Forelimb muscle (tissue), 1 donor: ENCODE measurements around the gene NRBF2. TPM values are rescaled to one million over a fixed set of nuclear protein-coding genes. Genes with fewer than 3 reads are reported as not detected.

Experiments
- DNase-seq: peaks from one replicate; pipeline ENCODE4 v3.0.0-alpha.2; 2013; ENCODE audit warnings: low read depth
- polyA plus RNA-seq: library from polyadenylated mRNA; unstranded; fragments of 120-200 nt; gene quantifications from one replicate; pipeline ENCODE4 v1.2.1, GENCODE V29; 2013; ENCODE audit not compliant: insufficient read length

NRBF2 gene
- polyA plus RNA-seq, 1 donor, result 14.5 TPM

DNA sequence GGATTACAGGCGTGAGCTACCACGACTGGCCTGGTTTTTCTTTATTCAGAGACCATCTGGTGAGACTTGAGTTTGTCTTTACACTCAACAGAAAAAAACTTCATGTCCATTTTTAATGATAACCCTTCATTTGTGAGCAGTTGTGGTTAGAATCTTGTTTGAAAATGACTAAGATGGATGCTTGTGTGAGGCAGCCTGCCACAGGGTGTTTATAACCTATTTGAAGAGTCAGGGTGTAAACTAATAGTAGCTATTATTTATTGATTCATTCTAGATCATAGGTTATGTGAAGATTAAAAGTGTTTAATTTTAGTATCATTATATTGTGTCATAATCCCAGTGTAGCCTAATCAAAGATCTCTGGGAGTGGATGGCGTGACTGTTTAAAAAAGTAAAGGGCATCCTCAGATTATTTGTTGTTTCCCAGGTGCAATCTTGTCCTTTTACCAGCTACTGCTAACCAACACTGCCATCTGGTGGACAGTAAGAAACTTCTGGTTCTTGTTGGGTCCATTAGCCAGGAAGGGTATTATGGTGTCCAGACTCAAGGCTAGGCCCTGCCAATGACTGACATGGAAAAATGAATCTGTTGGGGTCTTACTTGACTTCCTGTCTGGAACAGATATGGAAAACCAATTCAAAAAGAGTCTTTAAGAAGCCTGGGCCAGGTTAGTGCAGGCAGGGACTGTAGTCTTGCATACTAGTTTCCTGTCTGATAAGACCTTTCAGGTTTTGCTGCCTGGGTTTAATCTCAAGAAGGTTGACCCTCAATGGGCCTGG lies 24.9 kb downstream of the NRBF2 start:
- peak; percentile 78 for DNase-seq

GRCh38 chr10:63161592-63161991 lies 28.5 kb downstream of the NRBF2 start:
- DNase-seq, result no peak

DNA sequence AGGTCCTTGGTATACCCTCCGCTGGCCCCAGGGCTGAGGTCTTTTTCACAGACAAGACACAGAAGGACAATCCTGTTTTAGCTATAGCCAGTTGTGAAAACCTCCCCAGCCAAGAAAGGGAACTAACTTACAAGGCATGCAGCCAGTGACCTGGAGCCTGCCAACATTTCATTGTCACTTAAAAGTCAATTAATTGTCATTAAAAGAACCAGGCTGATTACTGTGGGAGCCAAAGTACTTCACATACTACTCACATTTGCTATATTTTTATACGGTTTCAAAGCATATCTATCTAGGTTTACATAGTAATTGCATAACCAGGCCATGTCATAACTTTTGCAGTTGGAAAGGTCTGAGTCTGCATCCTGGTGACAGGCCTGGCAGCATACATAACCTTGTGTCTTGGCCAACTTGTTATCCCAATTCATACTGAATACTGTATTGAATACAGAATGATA lies 31.1 kb downstream of the NRBF2 start:
- DNase-seq, result no peak

- no peak for DNase-seq
These were observed 32.1 kb downstream of the NRBF2 start for GRCh38 chr10:63165249-63165648.

GRCh38 chr10:63166742-63167258 lies 33.7 kb downstream of the NRBF2 start:
- peak; percentile 60 for DNase-seq

- DNase-seq, result no peak
These were observed 35.8 kb downstream of the NRBF2 start for GRCh38 chr10:63168821-63169462.

DNA sequence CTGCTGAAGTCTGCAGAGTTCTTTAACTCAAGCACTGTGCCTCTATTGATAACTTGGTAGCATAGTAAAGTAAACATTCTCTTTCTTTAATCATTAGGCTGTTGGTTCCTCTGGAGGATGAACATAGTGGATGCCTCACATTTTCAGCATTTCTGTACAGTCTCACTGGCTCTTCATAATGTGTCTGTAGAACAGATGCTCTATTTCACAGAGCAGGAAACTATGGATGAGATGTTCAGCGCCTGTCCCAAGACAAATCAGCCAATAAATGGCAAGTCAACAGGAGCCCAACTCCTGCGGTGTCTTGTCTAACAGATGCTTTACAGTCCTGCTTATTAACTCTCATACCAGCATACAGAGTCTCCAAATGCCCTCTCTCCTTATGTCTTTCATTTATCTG lies 36.5 kb downstream of the NRBF2 start:
- no peak for DNase-seq

DNA sequence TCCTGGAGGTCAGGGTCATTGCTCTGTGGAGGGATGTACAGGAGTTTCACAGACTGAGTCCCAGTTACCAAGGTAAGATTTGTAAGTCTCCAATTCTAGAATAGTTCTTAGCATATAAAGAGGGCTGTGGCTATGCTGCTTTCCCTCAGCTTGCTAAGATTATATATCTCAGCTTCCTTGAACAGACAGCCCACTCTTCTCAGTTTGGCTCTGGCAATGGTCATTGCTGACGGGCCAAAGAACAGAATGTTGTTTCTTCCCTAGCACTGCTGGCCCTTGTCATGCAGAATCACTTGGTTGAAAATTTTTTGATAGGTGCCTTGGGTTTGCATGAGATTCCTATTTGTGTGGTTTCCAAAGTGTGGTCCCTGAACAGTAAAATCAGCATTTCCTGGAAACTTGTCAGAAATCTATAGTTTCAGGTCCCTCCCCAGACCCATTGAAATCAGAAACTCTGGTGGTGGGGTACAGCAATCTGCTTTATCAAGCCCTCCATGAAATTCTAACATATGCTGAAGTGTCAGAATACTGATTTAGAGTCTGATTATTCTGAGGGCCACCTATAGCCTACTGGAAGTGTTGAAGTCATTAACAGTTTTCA lies 38.2 kb downstream of the NRBF2 start:
- no peak for DNase-seq

GRCh38 chr10:63171926-63172325 lies 38.8 kb downstream of the NRBF2 start:
- no peak for DNase-seq

- DNase-seq, result no peak
These were observed 40.5 kb downstream of the NRBF2 start for GRCh38 chr10:63173468-63174232.

DNA sequence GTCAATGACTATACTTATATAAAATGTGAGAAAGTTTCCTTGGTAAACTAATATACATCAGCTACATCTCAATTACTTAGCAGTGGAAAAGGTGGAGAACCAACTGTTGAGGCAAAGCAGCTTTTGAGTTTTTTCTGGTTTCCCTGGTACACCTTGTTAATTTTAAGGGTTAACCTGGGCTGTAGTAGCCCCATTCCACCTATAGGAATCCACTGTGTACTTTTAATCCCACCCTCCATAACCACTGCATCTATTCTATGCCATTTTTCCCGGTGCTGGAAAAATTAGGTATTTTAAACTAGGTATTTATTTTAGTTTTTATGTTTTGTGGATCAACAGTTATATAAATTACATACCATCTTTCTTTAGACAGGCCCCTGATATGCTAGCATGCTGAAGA lies 42.4 kb downstream of the NRBF2 start:
- DNase-seq, result no peak

DNA sequence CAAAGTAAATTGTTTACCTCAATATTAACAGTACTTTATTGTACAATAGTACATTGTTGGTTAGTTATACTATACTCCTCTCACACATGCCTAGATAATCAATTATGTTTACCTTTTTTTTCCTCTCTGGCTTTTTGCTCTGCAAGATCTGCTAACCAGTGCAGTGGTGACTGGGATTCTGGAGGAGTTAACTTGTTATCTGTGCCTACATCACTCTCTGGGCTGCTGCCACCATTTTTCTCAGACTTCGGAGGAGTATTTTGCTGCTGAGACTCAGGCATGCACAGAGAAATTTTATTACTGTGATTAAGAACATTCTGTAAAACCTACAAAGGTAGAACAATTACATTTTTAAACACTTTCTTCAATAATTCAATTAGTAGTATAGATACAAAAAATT lies 59.7 kb downstream of the NRBF2 start:
- DNase-seq, result no peak

DNA sequence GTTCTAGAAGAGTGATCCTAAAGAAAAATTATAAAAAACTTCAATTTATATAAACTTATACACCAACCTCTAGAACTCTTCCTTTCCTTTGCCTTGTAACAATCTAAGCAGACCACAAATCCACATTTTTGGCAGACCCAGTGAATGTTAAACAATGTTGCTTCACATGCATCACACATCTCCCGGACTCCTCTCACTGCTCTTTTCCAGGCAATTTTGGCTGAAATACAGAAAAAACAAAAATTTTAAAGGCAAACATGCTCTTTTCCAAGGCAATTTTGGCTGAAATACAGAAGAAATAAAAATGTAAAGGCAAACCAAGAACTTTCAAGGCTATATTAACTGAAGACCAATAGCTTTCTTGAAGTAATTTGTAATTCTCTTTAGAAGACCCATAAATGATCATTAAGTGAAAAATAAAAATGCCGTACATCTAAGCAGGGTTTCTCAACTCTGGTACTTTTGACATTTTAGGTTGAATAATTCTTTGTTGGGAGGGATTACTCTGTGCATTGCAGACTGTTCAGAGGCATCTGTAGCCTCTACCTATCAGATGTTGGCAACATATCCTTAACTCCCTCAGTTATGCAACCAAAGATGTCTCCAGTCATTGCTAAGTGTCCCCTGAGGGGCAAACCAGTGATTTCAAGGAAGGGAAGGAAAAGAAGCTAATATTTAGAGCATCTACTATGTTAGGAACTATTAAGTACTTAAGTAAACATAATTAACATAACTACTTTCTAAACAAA lies 64.4 kb downstream of the NRBF2 start:
- DNase-seq, result peak; percentile 69

- no peak for DNase-seq
These were observed 66.6 kb downstream of the NRBF2 start for GRCh38 chr10:63199716-63200115.

- no peak for DNase-seq
These were observed 67.3 kb downstream of the NRBF2 start for GRCh38 chr10:63200431-63200830.

DNA sequence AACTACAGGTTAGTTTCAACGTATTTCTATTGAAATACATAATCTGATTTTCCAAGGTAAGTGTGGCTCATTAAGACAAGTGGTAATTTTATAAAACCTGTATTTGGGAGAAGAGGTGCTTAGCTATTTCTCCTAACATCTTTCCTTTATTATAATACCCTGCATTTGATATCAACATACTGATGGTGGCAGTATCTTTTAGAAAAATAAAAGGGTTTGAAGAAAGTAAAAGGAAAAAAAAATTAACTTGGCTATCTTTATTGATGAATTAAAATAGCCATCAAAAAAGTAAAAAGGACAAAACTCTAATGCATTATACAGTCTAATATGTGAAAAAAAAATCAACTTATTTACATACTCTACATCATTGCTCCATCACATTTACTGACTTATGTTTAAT lies 68.0 kb downstream of the NRBF2 start:
- no peak for DNase-seq
